ENCODE measurements around the gene ABR.

The ABR gene

GRCh38 chr17:962166-962565, 217.6 kb downstream of the ABR start:
- TF ChIP-seq, protein P1, sequence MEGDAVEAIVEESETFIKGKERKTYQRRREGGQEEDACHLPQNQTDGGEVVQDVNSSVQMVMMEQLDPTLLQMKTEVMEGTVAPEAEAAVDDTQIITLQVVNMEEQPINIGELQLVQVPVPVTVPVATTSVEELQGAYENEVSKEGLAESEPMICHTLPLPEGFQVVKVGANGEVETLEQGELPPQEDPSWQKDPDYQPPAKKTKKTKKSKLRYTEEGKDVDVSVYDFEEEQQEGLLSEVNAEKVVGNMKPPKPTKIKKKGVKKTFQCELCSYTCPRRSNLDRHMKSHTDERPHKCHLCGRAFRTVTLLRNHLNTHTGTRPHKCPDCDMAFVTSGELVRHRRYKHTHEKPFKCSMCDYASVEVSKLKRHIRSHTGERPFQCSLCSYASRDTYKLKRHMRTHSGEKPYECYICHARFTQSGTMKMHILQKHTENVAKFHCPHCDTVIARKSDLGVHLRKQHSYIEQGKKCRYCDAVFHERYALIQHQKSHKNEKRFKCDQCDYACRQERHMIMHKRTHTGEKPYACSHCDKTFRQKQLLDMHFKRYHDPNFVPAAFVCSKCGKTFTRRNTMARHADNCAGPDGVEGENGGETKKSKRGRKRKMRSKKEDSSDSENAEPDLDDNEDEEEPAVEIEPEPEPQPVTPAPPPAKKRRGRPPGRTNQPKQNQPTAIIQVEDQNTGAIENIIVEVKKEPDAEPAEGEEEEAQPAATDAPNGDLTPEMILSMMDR (IDR thresholded peaks at IDR 0.05), result no peak

- TF ChIP-seq, protein P1 (IDR thresholded peaks at IDR 0.05), result no peak
Measured at GRCh38 chr17:958712-959451, 220.9 kb downstream of the ABR start.

DNA sequence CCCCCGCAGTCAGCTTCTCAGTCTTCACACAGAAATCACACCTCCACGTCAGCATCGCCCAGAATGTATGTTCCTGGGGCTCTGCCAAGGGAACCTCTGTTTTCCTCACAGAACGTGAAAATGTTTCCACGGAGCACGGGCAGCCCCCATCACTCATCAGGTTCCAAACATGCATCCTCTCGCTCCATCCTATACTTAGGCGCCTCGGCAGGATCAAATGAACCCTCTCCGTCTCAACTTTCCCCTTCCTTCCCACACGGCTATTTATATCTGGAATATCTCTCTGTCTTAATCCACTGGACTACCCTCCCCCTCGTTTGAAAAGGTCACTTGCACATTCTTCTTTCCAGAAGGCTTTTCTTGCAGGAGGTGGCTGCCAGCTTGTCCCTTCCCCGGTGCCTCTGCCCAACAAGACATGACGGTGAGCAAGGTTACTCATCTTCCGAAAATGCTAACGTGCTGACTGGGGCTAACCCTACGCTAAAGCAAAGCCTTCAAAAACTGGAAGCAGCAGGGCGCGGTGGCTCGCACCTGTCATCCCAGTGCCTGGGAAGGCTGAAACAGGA, 221.8 kb downstream of the ABR start:
- TF ChIP-seq, protein P1 (IDR thresholded peaks at IDR 0.05), result no peak

GRCh38 chr17:956905-957304, 222.9 kb downstream of the ABR start:
- TF ChIP-seq, protein P1 (IDR thresholded peaks at IDR 0.05), result no peak

- TF ChIP-seq, protein P1 (IDR thresholded peaks at IDR 0.05), result no peak
Measured at GRCh38 chr17:954431-955164, 225.2 kb downstream of the ABR start.

DNA sequence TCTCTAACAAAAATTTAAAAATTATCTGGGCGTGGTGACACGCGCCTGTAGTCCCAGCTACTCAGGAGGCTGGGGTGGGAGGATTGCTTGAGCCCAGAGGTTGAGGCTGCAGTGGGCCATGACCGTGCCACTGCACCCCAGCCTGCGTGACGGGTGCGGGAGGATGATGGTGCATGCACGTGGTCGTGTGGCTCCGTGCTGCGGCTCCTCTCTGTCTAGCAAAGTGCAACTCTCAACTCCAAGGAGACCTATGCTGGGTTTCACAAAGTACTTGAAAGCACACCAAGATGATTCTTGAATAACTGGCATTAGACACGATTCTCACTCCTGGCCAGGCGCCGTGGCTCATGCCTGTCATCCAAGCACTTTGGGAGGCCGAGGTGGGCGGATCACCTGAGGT, 226.0 kb downstream of the ABR start:
- TF ChIP-seq, protein P1 (IDR thresholded peaks at IDR 0.05), result no peak
